ENCODE measurements around the gene YIF1B.

DNA sequence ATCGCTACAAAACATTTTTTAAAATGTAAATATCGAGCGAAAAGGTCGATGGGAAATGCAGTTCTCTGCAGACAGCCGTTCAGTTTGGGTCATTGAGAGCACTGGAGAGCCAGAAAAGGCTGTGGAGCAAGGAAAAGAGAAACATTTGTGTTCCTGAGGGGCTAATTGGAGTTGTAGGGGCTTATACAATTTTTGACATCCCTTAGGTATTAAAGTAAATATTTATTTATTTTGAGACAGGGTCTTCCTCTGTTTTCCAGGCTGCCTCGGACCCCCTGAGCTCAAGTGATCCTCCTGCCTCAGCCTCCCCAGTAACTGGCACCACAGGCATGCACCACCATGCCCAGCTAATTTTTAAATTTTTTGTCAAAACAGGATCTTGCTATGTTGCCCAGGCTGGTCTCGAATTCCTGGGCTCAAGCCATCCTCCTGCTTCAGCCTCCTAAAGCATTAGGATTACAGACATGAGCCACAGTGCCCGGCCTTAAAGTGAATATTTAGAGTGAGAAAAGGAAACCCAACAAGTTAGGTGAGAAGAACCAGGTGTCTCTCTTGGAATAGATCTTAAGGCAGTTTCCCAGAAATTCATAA lies 825 bp upstream of the YIF1B start:
- TF ChIP-seq, protein P1, sequence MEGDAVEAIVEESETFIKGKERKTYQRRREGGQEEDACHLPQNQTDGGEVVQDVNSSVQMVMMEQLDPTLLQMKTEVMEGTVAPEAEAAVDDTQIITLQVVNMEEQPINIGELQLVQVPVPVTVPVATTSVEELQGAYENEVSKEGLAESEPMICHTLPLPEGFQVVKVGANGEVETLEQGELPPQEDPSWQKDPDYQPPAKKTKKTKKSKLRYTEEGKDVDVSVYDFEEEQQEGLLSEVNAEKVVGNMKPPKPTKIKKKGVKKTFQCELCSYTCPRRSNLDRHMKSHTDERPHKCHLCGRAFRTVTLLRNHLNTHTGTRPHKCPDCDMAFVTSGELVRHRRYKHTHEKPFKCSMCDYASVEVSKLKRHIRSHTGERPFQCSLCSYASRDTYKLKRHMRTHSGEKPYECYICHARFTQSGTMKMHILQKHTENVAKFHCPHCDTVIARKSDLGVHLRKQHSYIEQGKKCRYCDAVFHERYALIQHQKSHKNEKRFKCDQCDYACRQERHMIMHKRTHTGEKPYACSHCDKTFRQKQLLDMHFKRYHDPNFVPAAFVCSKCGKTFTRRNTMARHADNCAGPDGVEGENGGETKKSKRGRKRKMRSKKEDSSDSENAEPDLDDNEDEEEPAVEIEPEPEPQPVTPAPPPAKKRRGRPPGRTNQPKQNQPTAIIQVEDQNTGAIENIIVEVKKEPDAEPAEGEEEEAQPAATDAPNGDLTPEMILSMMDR (IDR thresholded peaks at IDR 0.05; ENCODE audit: insufficient read depth, low read length, poor library complexity, severe bottlenecking): no peak
- TF ChIP-seq EZH2phosphoT487 (conservative IDR thresholded peaks at IDR 0.05; ENCODE audit: low read length): no peak

All from SU-DHL-6 (cell line).